CD14-positive monocyte (primary cell): ENCODE measurements around the gene DGKI. TPM values are rescaled to one million over a fixed set of nuclear protein-coding genes. Genes with fewer than 3 reads are reported as not detected.

Source experiments
- DNase-seq, 3 donors: peaks; one replicate each; pipeline ENCODE4 v3.0.0-alpha.2; 2011 to 2022
- H2AFZ ChIP-seq: 2 replicates; pipeline ENCODE4 v1.6.0; 2012; ENCODE audit warnings: mild to moderate bottlenecking, low read depth, low read length, inconsistent platforms; ENCODE audit not compliant: insufficient read depth, poor library complexity, severe bottlenecking
- H3K27ac ChIP-seq, 2 donors: 1 replicate in 1 of 2; 2 replicates in 1 of 2; pipeline ENCODE4 v1.5.1; 2012 to 2013; ENCODE audit warnings: low read length in 2 of 2, control low read depth in 1 of 2, inconsistent platforms in 1 of 2, low read depth in 1 of 2, mild to moderate bottlenecking in 1 of 2
- H3K27me3 ChIP-seq, 2 donors: one replicate each; pipeline versions ENCODE4 v1.6.0 to v1.6.1; 2011 to 2013; ENCODE audit warnings: low read length in 2 of 2; ENCODE audit not compliant: control insufficient read depth in 2 of 2, insufficient read depth in 2 of 2
- H3K36me3 ChIP-seq, 2 donors: replicated peaks in 1 of 2; 1 replicate in 1 of 2; 2 replicates in 1 of 2; pipeline versions ENCODE4 v1.5.1 to v1.6.1; 2012 to 2013; ENCODE audit warnings: low read length in 2 of 2, control low read depth in 1 of 2, inconsistent platforms in 1 of 2, mild to moderate bottlenecking in 1 of 2; ENCODE audit not compliant: insufficient read depth in 2 of 2, control insufficient read depth in 1 of 2
- H3K4me1 ChIP-seq, 2 donors: 1 replicate in 1 of 2; 2 replicates in 1 of 2; pipeline versions ENCODE4 v1.5.1 to v1.6.1; 2012 to 2013; ENCODE audit warnings: low read length in 2 of 2, control low read depth in 1 of 2, inconsistent platforms in 1 of 2, mild to moderate bottlenecking in 1 of 2, moderate library complexity in 1 of 2; ENCODE audit not compliant: insufficient read depth in 2 of 2, control insufficient read depth in 1 of 2
- H3K4me2 ChIP-seq: replicated peaks from 2 replicates; pipeline ENCODE3; 2012; ENCODE audit warnings: low read length, moderate library complexity, mild to moderate bottlenecking; ENCODE audit not compliant: poor library complexity, severe bottlenecking; ENCODE audit errors: extremely low read depth
- H3K4me3 ChIP-seq, 3 experiments: fragments of 200-600 bp in 1 of 3; sonication (generic) in 1 of 3; replicated peaks in 1 of 3; 1 replicate in 2 of 3; 2 replicates in 1 of 3; pipeline ENCODE4 v1.5.1; 2011 to 2013; ENCODE audit warnings: low read length in 3 of 3, mild to moderate bottlenecking in 3 of 3, control low read depth in 2 of 3, low read depth in 2 of 3, inconsistent platforms in 1 of 3, moderate library complexity in 1 of 3
- H3K79me2 ChIP-seq: 2 replicates; pipeline ENCODE4 v1.6.0; 2012; ENCODE audit warnings: mild to moderate bottlenecking, control low read depth, inconsistent platforms, low read length, moderate library complexity; ENCODE audit not compliant: insufficient read depth
- H3K9ac ChIP-seq: 2 replicates; pipeline ENCODE4 v1.6.0; 2017; ENCODE audit warnings: low read length, mild to moderate bottlenecking; ENCODE audit not compliant: insufficient read depth, poor library complexity, severe bottlenecking
- H3K9me3 ChIP-seq, 2 donors: replicated peaks in 1 of 2; 1 replicate in 1 of 2; 2 replicates in 1 of 2; pipeline versions ENCODE4 v1.5.1 to v1.6.1; 2012 to 2013; ENCODE audit warnings: low read length in 2 of 2, control low read depth in 1 of 2; ENCODE audit not compliant: control insufficient read depth in 1 of 2, insufficient read depth in 1 of 2
- H4K20me1 ChIP-seq: 2 replicates; pipeline ENCODE4 v1.6.0; 2012; ENCODE audit warnings: mild to moderate bottlenecking, low read length, control low read depth, moderate library complexity; ENCODE audit not compliant: insufficient read depth
- H3K27ac Mint-ChIP-seq, 7 donors: one replicate each; pipeline ENCODE4 v1.8.0; 2020; ENCODE audit warnings: mild to moderate bottlenecking in 7 of 7, mixed read lengths in 7 of 7, moderate library complexity in 6 of 7, inconsistent platforms in 2 of 7
- H3K27me3 Mint-ChIP-seq, 3 donors: one replicate each; pipeline ENCODE4 v1.8.0; 2021 to 2022; ENCODE audit warnings: low read depth in 3 of 3, mild to moderate bottlenecking in 3 of 3, mixed read lengths in 3 of 3, moderate library complexity in 3 of 3, inconsistent platforms in 1 of 3
- H3K36me3 Mint-ChIP-seq, 2 donors: one replicate each; pipeline ENCODE4 v1.8.0; 2020; ENCODE audit warnings: mixed read lengths in 2 of 2, inconsistent platforms in 1 of 2, mild to moderate bottlenecking in 1 of 2
- H3K4me1 Mint-ChIP-seq: one replicate; pipeline ENCODE4 v1.8.0; 2020; ENCODE audit warnings: mild to moderate bottlenecking, mixed read lengths
- H3K4me3 Mint-ChIP-seq, 2 donors: one replicate each; pipeline ENCODE4 v1.8.0; 2020; ENCODE audit warnings: mild to moderate bottlenecking in 2 of 2, mixed read lengths in 2 of 2, moderate library complexity in 1 of 2
- H3K9me3 Mint-ChIP-seq, 7 donors: one replicate each; pipeline ENCODE4 v1.8.0; 2020 to 2022; ENCODE audit warnings: mixed read lengths in 7 of 7, mild to moderate bottlenecking in 6 of 7, moderate library complexity in 6 of 7, inconsistent platforms in 2 of 7
- CTCF ChIP-seq: fragments of 200-600 bp; IDR thresholded peaks from one replicate; pipeline ENCODE4 v1.8.0; 2022; ENCODE audit warnings: antibody characterized with exemption, mild to moderate bottlenecking
- WGBS: methylation state at CpG from one replicate; pipeline ENCODE4 v1.1.5; 2013; ENCODE audit warnings: missing lambda C conversion rate; ENCODE audit not compliant: insufficient coverage; 5-methylcytosine and 5-hydroxymethylcytosine counted together
- intact Hi-C, 2 donors: fragments of 100-400 bp; cut with micrococcal nuclease; formaldehyde crosslinking; loops; one replicate each; pipeline versions ENCODE4 v1.15.0 to v1.15.1; 2023
- polyA plus RNA-seq, 3 donors: library from polyadenylated mRNA; depleted of rRNA in 1 of 3; unstranded in 2 of 3; stranded (reverse) in 1 of 3; fragments of 300-500 nt in 2 of 3; fragments of >200 nt in 1 of 3; fragmentation: Illumina TruSeq in 2 of 3; gene quantifications; 1 replicate in 2 of 3; 2 replicates in 1 of 3; pipeline ENCODE4 v1.2.3, GENCODE V29; 2012 to 2021

The DGKI gene
- polyA plus RNA-seq, 3 donors: not detected

- Mint-ChIP-seq H3K9me3 (peaks cover 0 to 3% (median 0%) of the 10 kb centered on the region in 7 donors), H3K27ac (no peak overlapping the region), H3K4me1 (no peaks in the 10 kb centered on the region), H3K4me3 (no peak overlapping the region), H3K27me3 (peaks cover 0 to 3% (median 0%) of the 10 kb centered on the region in 3 donors), H3K36me3 (no peaks in the 10 kb centered on the region)
- no peak for DNase-seq
- Histone ChIP-seq H3K27me3 (no peaks in the 10 kb centered on the region), H3K4me3 (no peak overlapping the region), H3K4me1 (no peaks in the 10 kb centered on the region), H3K9ac (no peak overlapping the region), H3K79me2 (no peaks in the 10 kb centered on the region), H4K20me1 (no peaks in the 10 kb centered on the region), H3K27ac (no peak overlapping the region), H3K4me2 (no peak overlapping the region), H3K36me3 (no peaks in the 10 kb centered on the region), H3K9me3 (no peaks in the 10 kb centered on the region), H2AFZ (no peak overlapping the region)
- TF ChIP-seq CTCF: no peak
- no CpG with 5 or more reads among the region's 3 CpGs for WGBS
- intact Hi-C loops: no loop called here
Observed at GRCh38 chr7:137480824-137481365, 365.9 kb downstream of the DGKI start.

GRCh38 chr7:137480401-137480800 is 366.4 kb downstream of the DGKI start:
- Mint-ChIP-seq H3K36me3 (no peaks in the 10 kb centered on the region), H3K27ac (no peak overlapping the region), H3K9me3 (peaks cover 0 to 3% (median 0%) of the 10 kb centered on the region in 7 donors), H3K4me1 (no peaks in the 10 kb centered on the region), H3K27me3 (peaks cover 0 to 3% (median 0%) of the 10 kb centered on the region in 3 donors), H3K4me3 (no peak overlapping the region)
- no peak for DNase-seq
- Histone ChIP-seq H2AFZ (no peak overlapping the region), H3K4me2 (no peak overlapping the region), H3K4me1 (no peaks in the 10 kb centered on the region), H4K20me1 (no peaks in the 10 kb centered on the region), H3K4me3 (no peak overlapping the region), H3K27me3 (no peaks in the 10 kb centered on the region), H3K79me2 (no peaks in the 10 kb centered on the region), H3K27ac (no peak overlapping the region), H3K9ac (no peak overlapping the region), H3K36me3 (no peaks in the 10 kb centered on the region), H3K9me3 (no peaks in the 10 kb centered on the region)
- intact Hi-C loops: no loop called here
- TF ChIP-seq CTCF: no peak
- WGBS: no CpG with 5 or more reads among the region's 1 CpG
